NCI-H774 (cell line): Measurements from ENCODE around the gene EFCAB9.
"Not testable (repeated sequence)": the region's sequence is repeated elsewhere in the genome, so short reads cannot be mapped to it uniquely, and the experiment has no call there.

Experiments
- DNase-seq: peaks from one replicate; lab custom pipeline; 2025; lab: John Stamatoyannopoulos, UW

Gene EFCAB9

DNA sequence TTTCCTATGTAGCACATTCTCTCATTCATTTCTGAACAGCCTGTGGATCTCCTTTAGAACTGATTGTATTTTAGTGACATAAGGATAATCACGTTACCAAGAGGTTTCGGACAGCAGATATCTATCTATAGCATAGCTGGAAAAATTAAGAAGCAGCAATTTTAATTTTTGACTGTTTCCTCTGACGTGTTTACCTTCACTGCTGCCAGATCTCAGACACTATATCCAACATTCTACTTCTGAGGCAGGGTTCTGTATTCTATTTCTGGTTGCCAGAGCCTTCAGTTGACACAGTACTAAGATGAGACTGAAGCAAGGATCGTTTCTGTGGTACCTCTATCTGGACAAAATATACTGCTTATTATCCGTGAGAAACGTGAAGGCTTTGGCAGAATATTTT is at the start of gene EFCAB9:
TSS of gene EFCAB9 (plus strand) at position 301 of the 400 bp plus-strand sequence. CDS start at position 302, 1 bp downstream.
- DNase-seq, result no peak

DNA sequence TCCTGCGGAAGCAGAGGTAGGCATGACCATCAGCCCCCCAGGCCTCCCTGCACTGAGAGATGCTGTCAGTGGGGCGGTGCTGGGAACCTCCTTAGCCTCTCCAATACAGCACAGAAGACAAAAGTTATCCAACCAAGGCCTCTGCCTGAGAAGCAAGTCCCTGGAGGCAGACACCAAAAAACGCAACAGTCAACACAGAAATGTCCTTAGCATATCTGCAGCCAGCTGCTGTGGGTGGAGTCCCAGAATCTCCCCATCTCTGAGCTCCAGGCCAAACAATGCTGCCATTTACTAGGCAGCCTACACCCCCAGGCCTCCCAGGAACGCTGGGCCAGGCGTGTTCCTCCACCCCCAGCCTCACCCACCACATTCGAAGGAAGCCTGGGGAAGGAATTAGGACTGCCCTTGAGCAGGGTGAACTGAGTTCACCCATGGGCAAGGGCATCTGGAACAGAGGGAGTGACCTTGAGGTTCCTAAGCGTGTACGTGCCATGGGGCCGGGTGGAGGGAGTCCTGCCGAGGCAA is 49.6 kb upstream of the EFCAB9 start:
- no peak for DNase-seq

DNA sequence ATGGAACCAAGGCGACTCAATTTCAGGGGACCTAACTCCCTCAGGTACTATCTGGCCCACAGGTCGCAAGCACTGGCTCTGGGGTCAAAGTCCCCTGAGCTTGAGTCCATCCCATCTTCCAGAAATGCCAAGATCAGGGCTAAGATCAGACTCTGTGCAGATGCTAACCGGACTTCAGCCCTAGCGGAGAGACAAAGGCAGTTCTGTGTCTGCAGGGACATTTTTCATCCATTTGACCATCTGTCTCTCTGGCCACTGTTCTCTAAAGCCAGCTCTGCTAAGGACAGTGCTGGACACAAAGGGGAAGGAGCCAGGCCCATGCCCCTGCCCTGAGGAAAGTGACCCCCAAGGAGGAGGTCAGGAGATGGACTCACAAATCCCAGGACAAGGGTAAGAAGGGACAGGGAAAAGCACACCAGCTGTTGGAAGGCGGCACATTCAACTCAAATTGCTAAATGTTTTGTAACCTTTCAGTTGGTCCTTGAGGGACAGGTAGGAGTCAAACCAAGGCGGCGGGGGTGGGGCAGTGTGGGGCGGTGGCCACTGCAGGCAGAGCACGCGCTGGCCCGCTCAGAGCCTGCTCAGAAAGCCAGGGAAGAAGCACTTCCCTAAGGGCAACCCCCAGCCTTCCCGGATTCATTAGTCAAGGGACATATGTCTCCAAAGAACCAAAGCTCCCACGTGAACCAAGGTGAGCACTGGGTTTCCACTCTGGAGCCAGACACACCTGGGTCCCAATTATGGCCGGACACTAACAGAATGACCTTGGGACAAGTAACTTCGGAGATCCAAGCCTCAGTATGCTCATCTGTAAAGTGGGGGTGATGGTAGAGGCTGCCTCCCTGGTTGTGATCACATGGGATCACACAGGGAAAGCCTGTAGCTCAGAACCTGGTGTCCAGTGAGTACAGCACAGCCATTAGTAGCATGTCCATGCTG is 48.8 kb upstream of the EFCAB9 start:
- no peak for DNase-seq

DNA sequence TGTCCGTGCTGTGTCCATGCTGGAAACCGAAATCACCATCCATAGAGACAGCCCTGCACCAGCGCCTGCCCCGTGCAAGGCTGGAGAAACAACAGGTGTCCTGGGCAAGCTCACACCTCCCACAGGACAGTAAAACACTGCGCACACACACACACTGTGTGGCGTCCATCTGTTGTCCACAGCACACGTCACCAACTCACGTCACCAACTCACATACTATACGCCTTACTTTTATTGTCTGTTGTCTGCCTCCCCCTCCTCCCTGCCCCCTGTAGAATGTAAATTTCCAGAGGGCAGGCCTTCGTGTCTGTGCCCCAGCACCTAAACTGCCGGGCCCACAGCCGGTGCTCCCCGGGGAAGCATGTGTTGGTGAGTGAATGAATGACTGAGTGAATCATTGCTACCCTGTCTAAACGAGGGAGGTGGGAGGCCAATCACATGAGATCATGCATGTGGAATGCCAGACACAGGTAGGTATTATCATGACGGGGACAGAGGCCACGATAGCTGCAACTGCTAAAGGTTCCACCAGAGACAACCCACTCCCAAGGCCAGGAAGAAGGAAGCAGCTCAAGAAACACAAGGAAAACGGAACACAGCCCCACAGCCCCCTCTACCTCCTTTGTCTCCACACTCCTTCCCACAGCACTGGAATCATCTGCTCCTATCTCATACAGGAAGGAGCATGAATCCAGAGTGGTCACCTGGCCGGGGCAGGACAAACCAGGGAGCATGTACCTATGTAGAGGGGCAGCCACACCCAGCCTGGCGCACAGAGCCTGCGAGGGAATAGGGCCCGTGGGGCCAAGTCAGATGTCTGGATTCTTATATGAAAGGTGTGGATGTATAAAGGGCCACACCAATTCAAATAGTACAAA is 47.9 kb upstream of the EFCAB9 start:
- no peak for DNase-seq

DNA sequence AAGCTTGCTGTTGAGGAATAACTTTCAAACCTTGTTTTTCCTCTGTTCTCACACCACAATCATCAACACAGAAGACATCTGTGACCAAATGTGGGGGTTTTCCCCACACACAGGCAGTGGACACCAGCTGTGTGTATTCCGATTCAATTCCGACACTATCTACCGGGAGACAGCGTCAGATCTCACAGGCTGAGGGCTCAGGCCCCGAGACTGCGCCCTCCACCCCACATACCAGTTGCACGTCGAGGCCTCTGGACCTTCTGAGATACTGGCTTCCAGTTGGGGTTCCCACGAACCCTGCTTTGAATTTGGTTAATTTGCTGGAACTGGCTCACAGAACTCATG is 47.3 kb upstream of the EFCAB9 start:
- DNase-seq, result no peak

DNA sequence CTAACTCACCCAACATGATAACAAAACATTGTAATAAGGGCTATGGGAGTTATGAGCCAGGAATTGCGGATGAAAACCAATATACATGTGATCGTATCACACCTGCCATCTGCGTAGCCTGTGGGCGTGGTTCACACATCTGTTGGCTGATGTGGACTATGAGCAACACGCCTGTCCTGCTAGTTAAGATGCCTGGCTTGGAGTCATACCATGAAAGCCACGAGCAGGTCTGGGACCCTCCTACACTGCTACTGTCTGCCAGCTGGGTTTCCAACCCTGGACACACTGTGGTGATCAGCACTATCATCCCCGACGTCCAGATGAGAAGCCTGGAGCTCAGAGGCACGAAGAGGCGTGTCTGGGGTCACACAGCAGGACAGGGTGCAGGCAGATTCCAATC is 46.1 kb upstream of the EFCAB9 start:
- no peak for DNase-seq

DNA sequence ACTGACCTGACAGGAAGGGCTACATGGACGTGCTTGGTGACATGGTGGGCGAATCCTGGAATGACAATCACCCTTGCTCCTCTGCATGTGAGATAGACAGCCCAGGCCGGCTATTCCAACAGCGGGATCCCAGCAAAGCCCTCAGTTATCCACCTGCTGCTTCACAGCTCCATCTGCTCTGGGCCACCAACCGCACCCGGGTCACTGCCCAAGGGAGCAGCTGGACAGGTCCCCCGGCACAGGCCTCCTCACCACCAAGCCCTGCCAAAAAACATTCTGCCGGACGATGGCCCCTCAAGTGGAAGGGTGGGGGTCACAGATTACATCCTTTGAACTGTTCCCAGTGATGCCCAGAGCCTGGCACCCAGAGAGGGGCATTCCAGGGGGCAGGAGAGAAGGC is 45.6 kb upstream of the EFCAB9 start:
- DNase-seq, result no peak

DNA sequence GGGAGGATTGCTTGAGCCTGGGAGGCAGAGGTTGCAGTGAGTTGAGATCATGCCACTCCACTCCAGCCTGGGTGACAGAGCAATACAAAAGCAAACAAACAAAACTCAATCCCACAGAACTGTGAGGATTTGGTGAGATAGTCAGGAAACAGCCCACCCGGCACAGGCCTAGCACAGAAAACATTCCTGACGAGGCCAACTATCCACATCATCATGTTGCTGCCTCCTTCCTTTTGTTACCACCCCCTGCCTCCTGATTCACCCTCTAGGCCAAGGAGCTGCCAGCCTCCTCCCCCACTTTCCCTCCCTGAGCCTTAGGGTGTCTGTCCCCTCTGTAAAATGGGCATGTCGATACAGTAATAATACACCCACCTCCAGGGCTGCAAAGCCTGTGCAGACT is 44.9 kb upstream of the EFCAB9 start:
- DNase-seq, result no peak

DNA sequence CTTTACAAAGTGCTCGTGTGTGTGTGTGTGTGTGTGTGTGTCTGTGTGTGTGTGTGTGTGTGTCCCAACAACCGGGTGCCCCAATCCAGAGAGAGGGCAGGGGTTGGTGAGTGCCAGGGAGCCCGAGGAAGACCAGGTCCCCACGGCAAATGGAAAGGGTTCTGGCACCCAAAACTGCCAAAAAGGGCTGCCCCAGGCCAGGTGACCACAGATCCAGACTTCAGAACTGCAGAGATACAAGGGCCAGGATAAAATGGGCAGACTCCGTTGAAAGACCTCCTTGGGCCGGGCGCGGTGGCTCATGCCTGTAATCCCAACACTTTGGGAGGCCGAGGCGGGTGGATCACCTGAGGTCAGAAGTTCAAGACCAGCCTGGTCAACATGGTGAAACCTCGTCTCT is 44.5 kb upstream of the EFCAB9 start:
- DNase-seq, result not testable (repeated sequence)

DNA sequence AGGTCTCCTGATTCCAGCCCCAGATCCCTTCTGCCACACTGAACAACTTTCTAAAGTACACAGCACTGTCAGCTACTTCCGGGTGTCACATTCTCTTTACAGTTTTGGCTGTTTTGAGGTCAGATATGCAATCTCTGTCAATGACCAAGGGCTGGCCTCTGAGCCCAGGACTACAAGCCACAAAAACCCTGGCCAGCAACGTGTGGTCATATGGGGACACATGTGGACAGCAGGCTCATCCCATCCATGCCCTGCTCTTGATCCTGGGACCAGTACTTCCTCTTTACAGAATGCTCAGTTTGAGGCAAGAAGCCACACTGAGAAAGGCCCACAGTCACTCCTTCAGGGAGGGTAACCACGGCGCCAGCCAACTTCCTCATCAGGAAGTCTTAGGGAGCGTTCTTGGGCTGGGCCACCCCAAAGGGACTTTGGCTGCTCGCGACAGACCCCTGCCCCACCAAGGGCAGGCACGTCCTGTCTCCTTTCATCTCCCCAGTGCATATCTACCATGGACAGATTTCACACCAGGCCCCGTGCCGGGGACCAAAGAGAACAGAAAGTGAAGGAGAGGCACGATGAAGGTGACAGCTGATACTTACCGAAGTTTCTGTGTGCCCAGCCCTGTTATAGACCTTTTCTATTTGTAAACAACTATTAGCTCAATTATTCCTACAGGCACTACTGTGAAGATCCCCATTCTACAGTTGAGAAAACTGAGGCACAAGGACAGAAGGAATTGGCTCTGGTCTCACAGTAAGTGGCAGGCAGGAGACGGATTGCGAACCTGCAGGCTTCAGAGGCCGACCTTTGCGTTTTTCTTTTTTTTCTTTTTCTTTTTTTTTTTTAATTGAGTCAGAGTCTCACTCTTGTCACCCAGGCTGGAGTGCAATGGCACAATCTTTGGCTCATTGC is 43.2 kb upstream of the EFCAB9 start:
- no peak for DNase-seq

DNA sequence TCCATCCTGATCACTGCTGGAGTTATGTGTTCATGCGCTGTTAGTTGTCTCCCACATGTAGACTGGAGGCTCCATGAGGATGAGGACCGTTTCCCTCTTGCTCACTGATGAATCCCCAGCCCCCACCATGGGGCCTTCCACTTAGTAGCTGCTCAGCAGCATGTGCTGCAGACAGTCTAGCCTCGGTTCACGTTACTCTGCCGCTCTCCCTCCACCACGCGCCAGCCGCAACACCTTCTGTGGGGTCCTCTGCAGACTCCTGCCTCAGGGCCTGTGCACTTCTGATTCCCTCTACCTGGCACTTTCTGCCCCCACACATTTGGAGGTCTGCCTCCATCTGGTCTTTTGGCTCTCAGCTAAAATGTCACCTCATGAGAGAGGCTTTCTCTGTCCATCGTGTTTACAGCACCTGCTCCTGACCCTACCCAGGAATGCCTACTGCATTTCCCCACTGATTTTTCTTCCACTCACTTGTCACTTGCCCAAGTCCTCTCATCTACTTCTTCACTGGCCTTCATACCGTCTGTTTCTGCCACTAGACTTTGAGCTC is 42.2 kb upstream of the EFCAB9 start:
- no peak for DNase-seq

DNA sequence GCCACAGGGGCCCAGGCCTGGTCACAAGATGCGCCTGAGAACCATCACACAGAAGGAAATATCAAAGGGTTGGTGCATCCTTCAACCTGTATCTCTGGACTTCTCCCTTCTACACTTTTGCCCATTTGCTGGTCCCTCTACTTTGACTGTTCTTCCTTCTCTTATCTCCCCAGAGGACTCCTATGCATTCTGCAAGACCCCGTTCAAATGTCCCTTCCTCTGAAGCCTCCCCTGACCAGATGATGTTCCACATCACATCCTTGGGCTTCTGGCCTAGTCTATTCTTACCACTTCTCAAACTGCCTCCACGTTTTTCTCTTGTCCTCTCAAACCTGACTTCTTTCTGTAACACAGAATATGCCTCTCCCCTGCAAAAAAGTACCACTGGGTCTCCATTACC is 40.3 kb upstream of the EFCAB9 start:
- no peak for DNase-seq

DNA sequence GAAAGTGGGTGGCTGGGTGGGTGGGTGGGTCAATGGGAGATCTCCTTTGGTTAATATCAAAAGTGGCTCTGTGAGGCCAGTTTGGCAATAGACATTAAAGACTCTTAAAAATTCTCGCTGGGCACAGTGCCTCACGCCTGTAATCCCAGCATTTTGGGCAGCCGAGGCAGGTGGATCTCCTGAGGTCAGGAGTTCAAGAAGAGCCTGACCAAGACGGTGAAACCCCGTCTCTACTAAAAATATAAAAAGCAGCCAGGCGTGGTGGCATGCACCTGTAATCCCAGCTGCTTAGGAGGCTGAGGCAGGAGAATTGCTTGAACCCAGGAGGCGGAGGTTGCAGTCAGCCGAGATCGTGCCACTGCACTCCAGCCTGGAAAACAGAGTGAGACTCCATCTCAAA is 38.9 kb upstream of the EFCAB9 start:
- not testable (repeated sequence) for DNase-seq

DNA sequence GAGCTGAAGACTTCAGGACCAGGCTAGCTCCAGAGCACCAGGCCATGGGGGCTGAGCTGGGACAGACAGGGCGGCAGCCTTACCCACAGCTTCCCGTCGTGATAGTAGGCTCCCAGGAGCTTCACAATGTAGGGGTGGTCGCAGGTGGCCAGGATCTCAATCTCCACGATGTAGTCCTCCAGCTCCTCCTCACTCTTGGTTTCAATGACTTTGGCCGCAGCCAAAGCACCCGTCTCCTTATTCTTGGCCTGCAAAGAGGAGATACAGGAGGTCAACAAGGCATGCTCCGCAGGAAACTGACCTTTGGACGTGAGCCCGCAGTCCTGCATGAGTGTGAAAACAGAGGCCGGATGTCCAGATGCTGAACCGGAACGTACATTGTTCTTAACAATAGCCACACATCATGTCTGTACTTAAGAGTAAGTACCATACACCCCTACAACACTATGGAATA is 37.4 kb upstream of the EFCAB9 start:
- no peak for DNase-seq

DNA sequence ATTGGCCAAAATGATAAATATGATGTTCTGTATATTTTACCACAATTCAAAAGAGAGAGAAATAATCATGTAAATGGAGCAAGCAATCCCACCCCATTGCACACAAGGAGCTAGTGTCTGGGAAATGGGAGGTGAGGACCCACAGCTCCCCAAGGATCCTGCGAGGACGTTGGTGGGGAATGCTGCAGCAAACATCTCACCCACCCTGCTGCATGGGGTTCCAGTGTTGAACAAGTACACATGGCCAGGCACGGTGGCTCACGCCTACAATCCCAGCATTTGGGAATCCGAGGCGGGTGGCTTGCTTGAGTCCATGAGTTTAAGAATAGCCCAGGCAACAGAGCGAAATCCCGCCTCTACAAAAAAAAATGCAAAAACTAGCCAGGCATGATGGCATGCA is 35.0 kb upstream of the EFCAB9 start:
- no peak for DNase-seq

DNA sequence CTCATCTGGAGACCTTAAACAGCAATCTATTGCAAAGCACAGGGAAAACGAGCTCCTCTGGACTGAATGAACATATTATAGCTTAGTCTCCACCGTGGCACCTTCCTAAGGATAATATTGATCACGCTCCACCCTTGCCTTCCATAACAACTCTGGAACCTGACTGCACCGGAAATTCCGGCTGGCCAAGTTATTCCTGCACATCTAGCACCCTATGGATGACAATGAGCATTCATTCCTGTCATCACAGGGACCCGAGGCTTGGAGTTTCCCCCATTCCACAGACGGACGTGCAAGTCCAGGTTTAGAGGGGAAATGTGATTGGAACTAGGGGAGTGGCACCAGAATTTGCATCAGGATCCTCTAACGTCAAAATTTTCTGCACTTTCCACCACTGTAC is 33.5 kb upstream of the EFCAB9 start:
- no peak for DNase-seq

DNA sequence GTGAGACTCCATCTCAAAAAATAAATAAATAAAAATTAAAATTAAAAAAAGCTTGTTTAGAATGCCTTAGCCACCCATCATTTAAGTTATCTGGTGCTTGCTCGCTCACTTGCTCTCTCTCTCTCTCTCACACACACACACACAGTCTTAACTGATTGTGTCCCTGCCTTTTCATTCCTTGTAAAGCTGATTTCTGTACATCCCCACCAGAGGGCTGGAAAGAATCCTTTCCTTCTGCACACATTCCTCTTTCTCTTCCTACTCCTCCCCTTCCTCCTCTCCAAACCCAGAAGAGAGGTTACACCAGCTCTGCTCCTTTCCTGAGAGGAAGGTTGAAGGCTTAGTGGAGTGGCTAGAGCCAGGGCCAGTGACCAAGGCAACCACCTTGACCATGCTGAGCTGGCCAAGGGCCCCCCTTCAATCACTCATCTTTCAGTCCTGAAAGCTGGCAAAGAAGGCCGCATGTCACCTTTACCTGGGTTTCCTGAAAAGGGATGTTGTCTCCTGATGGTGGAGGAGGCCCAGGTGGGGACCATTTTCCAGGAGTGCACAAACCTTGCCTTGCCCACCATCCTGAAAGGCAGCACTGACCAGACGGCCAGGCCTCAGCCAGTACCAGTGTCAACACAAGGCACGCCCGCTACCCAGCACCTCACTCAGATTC is 31.5 kb upstream of the EFCAB9 start:
- DNase-seq, result no peak

DNA sequence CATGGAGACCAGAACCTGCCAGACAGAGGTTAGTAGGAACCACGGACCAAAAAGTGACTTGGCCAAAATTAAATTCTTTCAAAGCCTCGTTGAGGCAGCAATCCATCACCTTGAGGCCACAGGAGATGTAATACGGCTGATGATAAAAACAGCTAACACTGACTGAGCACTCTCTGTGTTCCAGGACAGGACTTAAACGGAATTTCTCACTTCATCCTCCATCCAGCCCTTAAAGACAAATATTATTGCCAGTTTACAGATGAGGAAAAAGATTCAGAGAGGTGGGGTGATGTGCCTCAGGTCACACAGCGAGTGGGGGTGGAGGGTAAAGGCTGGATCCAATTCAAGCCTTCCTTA is 31.0 kb upstream of the EFCAB9 start:
- no peak for DNase-seq

DNA sequence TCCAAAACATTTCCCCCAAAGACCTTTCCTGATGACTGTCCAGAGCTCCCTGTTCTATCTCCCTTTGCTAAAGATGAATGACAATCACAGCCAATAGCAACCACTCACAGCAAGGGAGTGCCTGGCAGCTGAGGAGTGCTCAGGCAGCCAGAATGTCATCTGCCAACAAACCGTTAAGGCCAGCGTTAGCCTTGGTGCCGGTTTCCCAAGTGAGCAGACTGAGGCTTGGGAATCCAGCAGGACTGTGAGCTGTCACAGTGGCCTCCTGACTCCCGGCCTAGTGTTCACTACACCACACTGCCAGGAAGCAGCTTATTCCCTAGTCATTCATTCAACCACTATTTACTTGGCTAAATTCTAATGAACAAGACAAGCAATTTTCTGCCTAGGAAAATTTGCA is 30.6 kb upstream of the EFCAB9 start:
- DNase-seq, result no peak

DNA sequence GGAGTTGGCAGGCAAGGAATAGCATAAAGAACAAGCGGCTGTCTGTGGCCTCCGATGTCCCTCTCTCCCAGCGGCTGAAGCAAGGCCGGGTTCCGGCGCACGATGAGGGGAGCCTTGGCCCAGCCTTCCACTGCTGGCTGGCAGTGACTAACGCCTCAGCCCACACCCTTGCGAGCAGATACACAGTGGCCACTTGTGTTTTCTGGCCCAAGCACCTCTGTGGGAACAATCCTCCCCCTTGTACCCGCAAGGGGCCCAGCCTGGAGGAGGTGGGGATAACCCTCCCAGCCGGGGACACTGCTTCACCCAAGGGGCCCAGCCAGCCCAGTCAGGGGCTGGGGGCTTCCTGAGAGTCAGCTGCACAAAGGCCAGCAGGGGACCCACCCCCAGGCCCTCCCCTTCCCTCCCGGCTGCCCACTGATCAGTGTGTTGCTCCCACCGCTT is 29.2 kb upstream of the EFCAB9 start:
- no peak for DNase-seq

DNA sequence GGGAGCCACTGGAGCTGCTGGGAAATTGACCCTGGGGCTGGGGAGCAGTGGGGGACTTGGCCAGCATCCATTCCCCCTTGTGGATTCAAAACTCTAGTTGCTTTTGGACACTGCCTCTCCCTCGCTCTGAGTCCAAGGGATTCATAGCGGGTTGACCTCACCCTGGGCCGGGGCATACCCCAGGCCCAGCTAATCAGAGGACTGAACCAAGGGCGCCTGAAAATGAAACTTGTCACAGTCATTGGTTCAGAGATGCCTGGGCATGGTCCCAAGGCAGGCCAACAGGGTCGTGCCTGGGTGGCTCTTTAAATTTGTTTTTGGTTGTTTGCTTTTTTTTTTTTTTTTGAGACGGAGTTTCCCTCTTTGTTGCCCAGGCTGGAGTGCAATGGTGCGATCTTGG is 28.5 kb upstream of the EFCAB9 start:
- DNase-seq, result no peak
